DMS153 treated with DMSO at 0.1 percent for 48 hours (cell line): ENCODE results near the gene EFCAB12.

ENCODE experiments used
- DNase-seq: peaks from one replicate; lab custom pipeline; 2025; ENCODE audit not compliant: unreplicated experiment; lab: John Stamatoyannopoulos, UW

The EFCAB12 gene

DNA sequence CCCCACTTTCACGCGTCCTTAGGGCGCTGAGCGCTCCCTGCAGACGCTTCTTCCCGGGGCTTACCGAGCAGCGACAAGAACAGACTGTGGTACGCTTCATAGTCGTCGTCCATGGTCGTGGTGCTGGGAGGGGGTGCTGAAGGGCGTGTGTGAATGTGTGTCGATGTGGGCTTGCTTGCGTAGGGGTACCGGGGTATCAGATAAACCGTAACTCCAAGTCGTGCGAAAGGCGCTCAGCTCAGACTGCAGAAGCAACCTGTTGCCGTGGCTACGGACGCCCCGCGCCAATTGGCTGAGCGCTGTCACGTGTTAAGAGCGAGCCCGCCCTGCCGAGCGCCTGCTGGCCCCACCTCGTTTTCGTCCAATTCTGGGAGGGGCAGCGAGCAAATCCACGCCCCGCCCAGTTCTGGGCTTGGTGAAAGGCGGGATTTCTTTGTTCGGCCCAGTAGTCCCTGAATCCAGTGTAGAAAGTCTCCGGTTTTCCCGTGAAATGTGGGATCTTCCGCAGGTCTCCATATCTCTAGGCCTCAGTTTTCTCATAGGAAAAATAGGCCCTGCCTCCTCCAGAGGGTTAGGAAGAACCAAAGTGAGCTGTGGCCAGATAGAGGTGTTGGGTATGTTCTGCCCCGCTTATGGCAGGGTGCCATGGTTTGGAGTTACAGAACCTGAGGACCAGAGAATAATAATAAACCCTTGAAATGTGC is at the start of gene EFCAB12:
TSS of gene EFCAB12 (minus strand) at position 261 of the 704 bp plus-strand sequence. CDS start at position 113, 148 bp downstream.
- peak; percentile 88 for DNase-seq

DNA sequence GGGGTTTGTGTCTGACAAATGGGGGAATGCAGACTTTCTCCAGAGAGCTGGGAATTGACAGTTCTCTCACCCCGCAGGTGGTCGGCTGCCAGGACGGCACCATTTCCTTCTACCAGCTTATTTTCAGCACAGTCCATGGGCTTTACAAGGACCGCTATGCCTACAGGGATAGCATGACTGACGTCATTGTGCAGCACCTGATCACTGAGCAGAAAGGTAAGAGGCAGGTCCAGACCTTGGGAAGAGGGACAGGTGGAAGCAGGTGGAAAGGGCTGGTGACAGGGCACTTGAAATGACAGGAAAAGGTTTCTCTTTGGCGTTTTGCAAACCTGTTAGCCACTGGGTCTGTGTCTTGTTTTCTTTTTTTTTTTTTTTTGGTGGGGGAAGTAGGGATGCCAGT is 48.1 kb upstream of the EFCAB12 start:
- no peak for DNase-seq

GRCh38 chr3:129475863-129476262 is 47.4 kb upstream of the EFCAB12 start:
- DNase-seq, result no peak

DNA sequence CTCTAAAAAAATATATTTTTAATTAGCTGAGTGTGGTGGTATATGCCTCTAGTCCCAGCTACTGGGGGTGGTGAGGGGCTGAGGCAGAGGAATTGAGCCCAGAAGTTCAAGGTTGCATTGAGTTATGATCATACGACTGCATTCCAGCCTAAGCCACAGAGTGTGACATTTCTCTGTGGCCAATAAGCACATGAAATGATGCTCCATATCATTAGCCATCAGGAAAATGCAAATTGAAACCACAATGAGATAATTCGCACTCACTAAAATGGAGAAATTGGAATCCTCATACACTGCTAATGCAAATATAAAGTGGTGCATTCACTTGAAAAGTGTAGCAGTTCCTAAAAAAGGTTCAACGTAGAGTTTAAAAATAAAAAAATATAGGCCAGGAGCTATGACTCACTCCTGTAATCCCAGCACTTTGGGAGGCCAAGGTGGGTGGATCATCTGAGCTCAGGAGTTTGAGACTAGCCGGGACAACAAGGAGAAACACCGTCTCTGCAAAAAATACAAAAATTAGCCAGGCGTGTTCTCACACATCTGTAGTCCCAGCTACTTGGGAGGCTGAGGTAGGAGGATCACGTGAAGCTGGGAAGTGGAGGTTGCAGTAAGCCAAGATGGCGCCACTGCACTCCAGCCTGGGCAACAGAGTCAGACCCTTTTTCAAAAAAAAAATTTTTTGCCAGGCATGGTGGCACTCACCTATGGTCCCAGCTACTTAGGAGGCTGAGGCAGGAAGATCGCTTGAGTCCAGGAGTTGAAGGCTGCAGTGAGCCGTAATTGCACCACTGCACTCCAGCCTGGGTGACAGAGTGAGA is 46.8 kb upstream of the EFCAB12 start:
- no peak for DNase-seq

DNA sequence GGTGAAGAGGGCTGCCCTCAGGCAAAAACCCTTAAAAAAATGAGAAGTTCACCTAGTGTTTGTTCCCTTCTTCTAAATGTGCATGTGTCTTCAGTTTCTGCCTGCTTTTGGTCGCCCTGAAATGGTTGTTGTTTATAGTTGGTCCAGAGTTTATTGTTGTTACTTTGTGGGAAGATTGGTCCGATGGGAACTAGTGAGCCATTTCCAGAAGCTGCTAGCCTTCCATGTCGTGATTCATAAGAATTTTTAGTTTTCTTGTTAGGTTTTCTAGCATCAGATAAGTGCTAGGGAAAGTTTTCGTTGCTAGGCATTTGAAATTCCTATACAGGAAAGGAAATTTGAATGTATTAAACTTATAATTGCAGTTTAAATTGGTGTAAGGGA is 45.3 kb upstream of the EFCAB12 start:
- DNase-seq, result no peak

DNA sequence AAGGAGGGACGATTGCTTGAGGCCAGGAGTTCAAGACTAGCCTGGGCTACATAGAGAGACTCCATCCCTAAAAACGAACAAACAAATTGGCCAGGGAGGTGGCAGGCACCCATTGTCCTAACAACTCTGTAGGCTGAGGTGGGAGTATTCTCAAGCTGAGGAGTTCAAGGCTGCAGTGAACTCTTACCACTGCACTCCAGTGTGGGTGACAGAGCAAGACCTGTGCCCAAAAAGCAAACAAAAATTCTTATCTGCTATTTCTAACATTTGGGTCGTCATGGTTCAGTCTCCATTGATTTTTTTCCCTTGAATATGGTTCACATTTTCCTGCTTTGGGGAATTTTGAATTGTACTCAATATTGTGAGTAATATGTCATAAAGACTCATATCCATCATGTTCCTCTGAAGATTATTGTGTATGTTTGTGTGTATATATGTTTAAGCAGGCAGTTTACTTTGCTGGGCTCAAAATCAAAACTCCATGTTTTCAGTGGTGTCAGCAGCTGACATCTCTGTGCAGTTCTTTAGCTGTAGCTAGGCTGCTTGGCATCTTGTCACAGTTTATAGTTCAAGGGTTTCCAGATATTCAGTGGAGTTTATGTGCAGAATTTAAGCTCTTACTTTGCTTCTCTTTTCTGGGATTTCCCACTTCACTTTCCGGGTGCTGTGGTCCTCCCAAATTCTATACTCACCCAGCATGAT is 44.8 kb upstream of the EFCAB12 start:
- no peak for DNase-seq

DNA sequence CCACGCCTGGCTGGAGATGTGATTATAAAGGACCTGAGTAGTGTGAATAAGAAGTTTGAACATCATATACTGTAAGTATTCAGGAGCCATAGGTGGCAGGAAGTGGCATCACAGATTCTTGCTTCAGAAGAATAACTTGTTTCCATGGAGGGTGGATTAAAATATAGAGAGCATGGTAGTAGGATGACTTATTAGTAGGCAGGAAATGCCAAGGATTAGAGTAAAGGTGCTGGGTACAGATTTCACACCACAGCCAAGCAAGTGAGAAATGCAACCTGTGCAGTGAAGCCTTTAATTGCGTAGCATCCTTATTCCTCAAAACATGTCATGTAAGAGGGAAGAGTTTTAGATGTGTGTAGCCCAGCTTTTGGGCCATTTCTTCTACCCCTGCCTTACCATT is 42.4 kb upstream of the EFCAB12 start:
- DNase-seq, result no peak

DNA sequence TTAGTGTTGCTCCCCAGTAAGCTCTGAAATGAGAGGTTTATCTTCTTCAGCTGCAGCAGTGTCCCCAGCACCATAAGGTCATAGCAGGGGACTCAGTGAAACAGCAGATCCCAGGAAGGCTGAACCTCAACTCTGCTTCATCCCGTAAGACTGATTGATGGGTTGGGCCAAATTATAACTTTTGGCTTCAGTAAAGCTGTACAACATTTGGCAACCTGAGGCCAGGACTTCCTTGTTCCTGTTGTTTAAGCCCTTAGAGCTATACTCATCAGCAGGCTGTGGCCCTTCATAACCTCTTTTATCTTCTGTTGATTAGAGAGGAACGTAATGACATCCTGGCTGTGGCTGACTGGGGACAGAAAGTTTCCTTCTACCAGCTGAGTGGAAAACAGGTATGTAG is 40.6 kb upstream of the EFCAB12 start:
- no peak for DNase-seq

- no peak for DNase-seq
These were observed 39.5 kb upstream of the EFCAB12 start for GRCh38 chr3:129467932-129468331.

GRCh38 chr3:129463716-129464115 is 35.3 kb upstream of the EFCAB12 start:
- DNase-seq, result no peak

- DNase-seq, result no peak
These were observed 34.7 kb upstream of the EFCAB12 start for GRCh38 chr3:129463094-129463493.

GRCh38 chr3:129462361-129462968 is 34.0 kb upstream of the EFCAB12 start:
- no peak for DNase-seq

- no peak for DNase-seq
These were observed 33.2 kb upstream of the EFCAB12 start for GRCh38 chr3:129461461-129462146.

DNA sequence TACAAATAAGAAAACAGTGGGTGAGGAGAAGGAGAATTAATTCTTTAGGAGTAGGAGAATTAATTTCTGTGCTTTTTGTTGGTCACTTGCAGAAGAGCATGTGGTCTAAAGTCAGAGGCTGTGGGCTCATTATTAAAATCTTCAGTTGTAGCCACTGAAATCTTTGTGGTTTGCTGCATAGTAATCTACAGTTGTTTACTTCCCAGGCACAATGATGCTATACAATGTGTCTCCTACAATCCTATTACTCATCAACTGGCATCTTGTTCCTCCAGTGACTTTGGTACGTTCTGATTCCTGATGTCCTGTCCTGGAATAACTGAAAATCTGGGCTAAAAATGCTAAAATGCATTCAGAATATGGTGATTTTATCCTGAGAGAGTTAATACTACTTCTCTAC is 32.6 kb upstream of the EFCAB12 start:
- DNase-seq, result no peak

DNA sequence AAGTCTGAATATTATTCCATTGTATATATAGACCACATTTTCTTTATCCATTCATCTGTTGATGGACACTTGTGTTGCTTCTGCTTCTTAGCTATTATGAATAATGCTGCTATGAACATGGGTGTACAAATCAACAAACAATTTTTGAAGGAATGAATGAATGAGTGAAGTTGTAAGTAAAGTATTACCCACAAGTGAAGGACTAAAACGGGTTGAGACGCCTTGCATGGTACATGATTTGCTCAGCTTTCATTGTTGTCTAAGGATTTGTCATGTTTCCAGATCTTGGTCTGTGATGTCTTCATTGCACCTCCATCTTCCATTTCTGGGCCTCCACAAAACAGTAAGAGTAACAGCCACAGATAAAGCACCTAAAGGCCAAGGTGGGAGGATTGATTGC is 32.1 kb upstream of the EFCAB12 start:
- DNase-seq, result no peak

GRCh38 chr3:129460155-129460554 is 31.7 kb upstream of the EFCAB12 start:
- no peak for DNase-seq

DNA sequence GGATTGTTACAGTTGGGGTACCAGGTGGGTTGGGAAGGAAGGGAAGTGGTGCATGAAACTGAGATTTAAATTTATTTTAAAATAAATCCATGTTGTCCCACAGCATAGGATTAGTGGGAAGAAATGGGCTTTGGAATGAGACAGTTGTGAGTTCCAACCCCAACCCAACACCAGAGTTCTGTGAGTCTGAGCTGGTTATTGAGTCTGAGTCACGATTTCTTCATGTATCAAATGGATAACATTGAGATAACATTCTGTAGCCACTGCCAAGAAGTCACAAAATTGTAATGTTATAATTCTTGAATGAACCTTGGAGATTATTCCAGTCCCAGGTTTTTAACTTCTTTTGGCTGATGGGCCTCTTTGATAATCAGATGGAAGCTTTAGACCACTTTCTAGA is 25.3 kb upstream of the EFCAB12 start:
- DNase-seq, result no peak

DNA sequence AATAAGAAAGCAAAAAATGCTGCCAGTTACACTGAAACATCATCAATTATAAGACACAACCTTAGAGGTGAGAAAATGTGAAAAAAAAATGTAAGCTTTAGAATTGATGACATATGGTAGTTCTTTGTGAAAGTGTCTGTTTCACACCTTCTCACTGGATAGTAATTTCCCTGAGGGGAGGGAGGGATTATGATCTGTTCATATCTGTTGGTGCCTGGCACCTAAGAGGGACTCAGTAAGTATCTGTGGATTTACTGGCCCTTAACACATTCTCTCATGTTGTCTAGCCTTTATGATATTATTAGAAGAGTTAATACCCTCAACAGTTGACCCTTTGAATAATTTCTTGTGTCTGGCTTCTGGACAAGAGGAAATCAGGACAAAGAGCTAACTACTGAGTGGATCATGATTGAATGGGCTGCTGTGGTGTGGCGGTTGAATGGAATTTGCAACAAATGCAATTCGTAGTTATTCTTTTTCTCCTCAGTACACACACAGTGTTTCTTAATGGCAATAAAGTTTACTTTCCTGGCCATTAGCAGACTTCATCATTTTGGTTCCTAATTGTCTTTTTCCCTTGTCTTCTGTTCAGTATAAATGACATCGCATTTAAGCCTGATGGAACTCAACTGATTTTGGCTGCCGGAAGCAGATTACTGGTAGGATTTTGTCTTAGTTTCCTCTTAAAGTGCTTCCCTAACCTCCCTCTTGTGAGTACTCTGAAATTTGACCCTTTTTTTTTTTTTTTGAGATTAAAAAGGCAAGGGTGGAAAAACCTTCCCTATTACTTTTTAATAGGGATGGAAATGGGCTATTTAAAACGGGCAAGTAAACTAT is 21.1 kb upstream of the EFCAB12 start:
- no peak for DNase-seq

GRCh38 chr3:129448186-129448895 is 19.9 kb upstream of the EFCAB12 start:
- no peak for DNase-seq
